ENCODE results near the gene PTPRN.

Gene PTPRN

DNA sequence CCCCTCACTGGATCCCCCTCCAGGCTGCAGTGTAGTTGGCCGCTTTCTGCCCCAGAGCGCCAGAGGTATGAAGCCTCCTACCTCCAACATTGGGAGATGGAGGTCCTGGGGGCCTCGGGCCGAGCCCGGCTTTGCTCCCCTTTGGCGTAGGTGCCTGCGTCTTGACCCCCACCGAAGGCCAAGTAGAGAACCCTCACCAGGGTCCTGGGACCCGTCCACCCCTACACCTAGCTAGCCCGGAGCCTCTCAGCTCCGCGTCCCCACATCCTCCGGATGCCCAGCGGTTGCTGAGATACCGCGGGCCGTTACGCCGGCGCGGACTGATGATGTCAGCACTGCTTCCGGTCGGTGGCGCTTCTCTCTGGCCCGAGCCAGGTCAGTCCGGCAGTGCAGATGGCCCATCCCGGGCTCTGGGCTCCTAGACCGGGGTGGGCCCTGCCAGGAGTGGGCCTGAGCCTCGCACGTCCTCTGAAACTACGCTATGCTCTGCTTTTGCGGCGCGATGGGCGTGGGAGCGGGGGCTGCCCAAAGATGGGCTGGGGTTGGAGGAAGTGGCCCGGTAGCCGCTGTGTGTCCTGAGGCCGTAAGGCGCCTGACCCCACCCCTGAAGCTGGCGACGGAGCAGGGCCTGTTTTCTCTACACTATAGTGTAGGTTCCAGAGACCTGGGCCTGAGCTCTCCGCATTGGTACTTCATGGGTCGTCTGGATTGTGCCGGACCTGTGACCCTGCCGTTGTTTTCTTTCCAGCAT lies 63.9 kb downstream of the PTPRN start, which contains the start of the genes GLB1L and STK16:
Gene GLB1L (minus strand): TSS at position 297 of the 751 bp plus-strand sequence. CDS start 1,871 bp downstream, outside the sequence.
Gene STK16 (plus strand): TSS at position 332 of the 751 bp plus-strand sequence. CDS start 521 bp downstream, outside the sequence.
- DNase-seq (ENCODE audit: low spot score) = peak; percentile 85

DNA sequence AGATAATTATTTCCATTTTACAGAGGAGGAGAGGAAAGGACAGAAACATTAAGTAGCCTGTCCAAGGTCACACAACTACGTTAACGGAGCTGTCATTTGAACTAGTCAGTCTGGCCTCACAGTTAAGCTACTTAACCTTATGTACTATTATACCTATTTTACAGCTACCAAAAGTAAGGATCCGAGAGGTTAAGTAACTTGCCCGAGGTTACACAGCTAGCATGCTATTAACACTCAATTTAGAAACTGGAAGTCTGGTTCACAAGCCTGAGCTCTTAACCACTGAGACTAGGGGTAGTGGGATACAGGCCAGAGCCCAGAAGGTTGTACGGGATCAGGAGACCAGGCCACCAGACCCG lies 64.4 kb downstream of the PTPRN start:
- no peak for DNase-seq (ENCODE audit: low spot score)

GRCh38 chr2:219243291-219243761 lies 65.9 kb downstream of the PTPRN start:
- DNase-seq (ENCODE audit: low spot score) = no peak

Data from CD4-positive, alpha-beta T cell treated with Interleukin-6 at 100 ng/mL for 8 hours (primary cell).